OCI-LY7 (cell line): ENCODE measurements around the gene POLR2H.

Experiments used
- CTCF ChIP-seq: fragments of 200-600 bp; sonication (generic); conservative IDR thresholded peaks from 2 replicates; pipeline ENCODE4 v1.5.1; 2014; ENCODE audit warnings: mild to moderate bottlenecking, antibody characterized with exemption, low read length, moderate library complexity, mixed read lengths
- EZH2phosphoT487 ChIP-seq: fragments of 200-600 bp; sonication (generic); IDR thresholded peaks from 2 replicates; pipeline ENCODE4 v1.6.1; 2018; ENCODE audit warnings: low read depth, borderline replicate concordance, mild to moderate bottlenecking, mixed run types, antibody characterized with exemption, low read length, moderate library complexity, mixed read lengths

GRCh38 chr3:184409331-184409926 lies 47.9 kb downstream of the POLR2H start:
- TF ChIP-seq CTCF (no peak), EZH2phosphoT487 (no peak)
